IPS-18a (cell line): ENCODE results near the gene CYP27B1.

Source experiments
- H3K27ac ChIP-seq: one replicate; pipeline ENCODE4 v1.5.1; 2013; ENCODE audit warnings: low read length
- H3K27me3 ChIP-seq: one replicate; pipeline ENCODE4 v1.6.1; 2013; ENCODE audit warnings: mild to moderate bottlenecking, low read length; ENCODE audit not compliant: control insufficient read depth, insufficient read depth
- H3K36me3 ChIP-seq: one replicate; pipeline ENCODE4 v1.6.1; 2013; ENCODE audit warnings: low read depth, low read length; ENCODE audit not compliant: control insufficient read depth
- H3K4me1 ChIP-seq: one replicate; pipeline ENCODE4 v1.6.1; 2013; ENCODE audit warnings: low read depth, low read length; ENCODE audit not compliant: control insufficient read depth
- H3K4me3 ChIP-seq: one replicate; pipeline ENCODE4 v1.5.1; 2013; ENCODE audit warnings: low read length
- H3K9ac ChIP-seq: one replicate; pipeline ENCODE4 v1.6.1; 2013; ENCODE audit warnings: mild to moderate bottlenecking, low read length, moderate library complexity
- H3K9me3 ChIP-seq: one replicate; pipeline ENCODE4 v1.6.1; 2013; ENCODE audit warnings: low read depth, low read length; ENCODE audit not compliant: control insufficient read depth

The CYP27B1 gene

DNA sequence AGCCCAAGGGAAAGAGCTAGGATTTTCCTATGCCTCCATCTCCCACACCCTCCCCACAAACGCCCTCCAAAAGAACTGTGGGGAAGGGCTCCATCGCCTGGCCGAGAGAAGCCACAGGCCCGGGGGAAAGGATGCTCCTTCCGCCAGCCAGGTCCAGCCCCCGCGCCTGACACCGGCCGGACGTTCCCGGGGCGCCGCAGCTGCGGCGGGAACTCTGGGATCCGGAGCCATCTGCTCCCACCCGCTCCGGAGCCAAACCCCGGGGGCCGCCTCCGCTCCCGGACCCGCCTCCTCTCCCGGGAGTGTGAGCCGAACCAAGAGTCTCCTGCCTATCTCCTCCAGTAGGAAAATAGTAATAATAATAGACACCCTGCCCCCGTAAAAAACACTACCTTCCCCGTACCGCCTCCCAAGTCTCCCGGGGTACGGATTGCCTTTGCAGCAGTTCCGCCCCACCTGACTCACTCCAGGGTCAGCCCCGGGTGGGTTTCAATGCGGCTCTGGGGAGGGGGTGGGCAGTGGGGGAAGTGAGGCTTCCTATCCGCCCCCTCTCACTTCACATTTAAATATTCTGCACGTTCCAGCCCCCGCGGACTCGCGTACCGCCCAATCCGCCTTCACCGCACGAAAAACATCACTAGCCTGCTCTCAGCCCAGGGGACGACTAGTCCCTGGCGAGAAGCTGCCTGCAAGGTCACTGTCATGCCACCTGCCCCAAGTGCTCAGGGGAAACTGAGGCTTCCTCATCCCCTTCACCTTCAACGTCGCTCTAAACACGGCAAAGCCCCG is 30.7 kb downstream of the CYP27B1 start:
- no peaks in the 10 kb centered on the region for H3K36me3 ChIP-seq
- H3K27me3 ChIP-seq = peaks cover 100% of the 10 kb centered on the region
- peak overlapping the region; percentile 16 for H3K9ac ChIP-seq
- H3K27ac ChIP-seq = no peak overlapping the region
- H3K9me3 ChIP-seq = no peaks in the 10 kb centered on the region
- peak overlapping the region; percentile 54 for H3K4me3 ChIP-seq
- peaks cover 16% of the 10 kb centered on the region for H3K4me1 ChIP-seq

GRCh38 chr12:57735198-57735855 is 31.6 kb downstream of the CYP27B1 start:
- peak overlapping the region; percentile 54 for H3K4me3 ChIP-seq
- H3K9ac ChIP-seq = no peak overlapping the region
- H3K27ac ChIP-seq = no peak overlapping the region
- H3K9me3 ChIP-seq = no peaks in the 10 kb centered on the region
- H3K4me1 ChIP-seq = peaks cover 16% of the 10 kb centered on the region
- no peaks in the 10 kb centered on the region for H3K36me3 ChIP-seq
- H3K27me3 ChIP-seq = peaks cover 100% of the 10 kb centered on the region

DNA sequence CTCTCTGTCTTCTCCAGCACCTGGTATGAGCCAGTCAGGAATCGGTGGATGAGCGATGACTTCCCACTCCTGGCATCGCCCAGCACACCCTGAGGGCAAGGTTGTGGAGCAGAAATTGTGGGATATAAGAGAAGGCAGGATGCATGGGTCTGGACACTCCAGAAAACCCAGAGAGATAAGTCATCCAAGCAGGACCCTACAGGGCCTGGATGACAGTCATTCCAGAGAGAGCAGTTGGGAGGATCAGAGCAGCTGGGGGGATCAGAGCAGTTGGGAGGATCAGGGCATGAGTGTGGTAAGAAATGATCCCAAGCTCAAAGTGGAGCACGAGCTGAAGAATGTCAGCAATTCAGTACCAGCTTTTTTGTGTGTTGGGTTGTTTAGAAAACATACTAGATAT is 32.3 kb downstream of the CYP27B1 start:
- Histone ChIP-seq H3K27me3 (peaks cover 100% of the 10 kb centered on the region), H3K4me3 (no peak overlapping the region), H3K36me3 (no peaks in the 10 kb centered on the region), H3K27ac (no peak overlapping the region), H3K9me3 (no peaks in the 10 kb centered on the region), H3K4me1 (peaks cover 14% of the 10 kb centered on the region), H3K9ac (no peak overlapping the region)

- H3K27ac ChIP-seq = no peak overlapping the region
- peaks cover 100% of the 10 kb centered on the region for H3K27me3 ChIP-seq
- no peaks in the 10 kb centered on the region for H3K9me3 ChIP-seq
- peaks cover 8% of the 10 kb centered on the region for H3K4me1 ChIP-seq
- no peaks in the 10 kb centered on the region for H3K36me3 ChIP-seq
- no peak overlapping the region for H3K9ac ChIP-seq
- H3K4me3 ChIP-seq = no peak overlapping the region
Measured at GRCh38 chr12:57733928-57734327, 33.0 kb downstream of the CYP27B1 start.

DNA sequence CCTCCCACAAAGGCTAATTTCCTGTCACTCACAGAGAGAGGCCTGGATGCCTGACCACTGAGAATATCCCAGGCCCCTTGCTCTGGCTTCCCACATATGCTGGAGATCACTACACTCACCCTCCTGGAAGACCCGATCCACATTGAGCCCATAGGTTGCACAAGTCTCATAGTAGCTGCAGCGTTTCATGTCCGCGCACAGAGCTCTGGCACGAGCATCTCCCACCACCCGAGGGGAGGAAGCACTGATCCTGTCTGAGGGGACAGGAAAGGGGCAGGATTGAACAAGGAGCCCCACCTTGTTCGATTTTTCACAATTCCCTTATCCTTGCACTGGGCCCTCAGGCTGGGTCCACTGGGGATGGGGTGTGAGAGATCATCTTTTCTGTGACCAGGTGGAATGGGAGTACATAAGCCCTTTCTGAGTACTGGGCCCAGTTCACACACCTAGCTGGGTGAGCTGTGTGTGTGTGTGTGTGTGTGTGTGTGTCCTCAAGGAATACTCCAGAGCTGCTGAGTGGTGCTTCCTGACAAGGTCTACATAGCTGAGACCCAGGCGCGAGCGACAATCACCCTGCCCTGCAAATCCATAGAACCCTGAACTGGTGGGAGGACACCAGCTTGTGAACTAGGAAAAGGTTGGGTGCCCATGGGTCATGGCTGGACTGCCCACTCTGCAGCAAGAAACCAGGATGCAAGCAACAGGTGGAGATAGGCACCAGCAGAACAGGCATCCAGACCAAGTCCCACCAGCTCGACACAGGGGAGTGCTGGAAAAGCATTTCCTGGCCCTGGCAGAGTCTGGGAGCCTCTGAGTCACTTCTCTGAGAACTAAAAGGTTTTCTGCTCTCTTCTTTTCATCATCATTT is 33.9 kb downstream of the CYP27B1 start:
- peaks cover 8% of the 10 kb centered on the region for H3K4me1 ChIP-seq
- H3K9me3 ChIP-seq = no peaks in the 10 kb centered on the region
- no peaks in the 10 kb centered on the region for H3K36me3 ChIP-seq
- H3K27ac ChIP-seq = no peak overlapping the region
- no peak overlapping the region for H3K4me3 ChIP-seq
- H3K9ac ChIP-seq = no peak overlapping the region
- peaks cover 100% of the 10 kb centered on the region for H3K27me3 ChIP-seq

DNA sequence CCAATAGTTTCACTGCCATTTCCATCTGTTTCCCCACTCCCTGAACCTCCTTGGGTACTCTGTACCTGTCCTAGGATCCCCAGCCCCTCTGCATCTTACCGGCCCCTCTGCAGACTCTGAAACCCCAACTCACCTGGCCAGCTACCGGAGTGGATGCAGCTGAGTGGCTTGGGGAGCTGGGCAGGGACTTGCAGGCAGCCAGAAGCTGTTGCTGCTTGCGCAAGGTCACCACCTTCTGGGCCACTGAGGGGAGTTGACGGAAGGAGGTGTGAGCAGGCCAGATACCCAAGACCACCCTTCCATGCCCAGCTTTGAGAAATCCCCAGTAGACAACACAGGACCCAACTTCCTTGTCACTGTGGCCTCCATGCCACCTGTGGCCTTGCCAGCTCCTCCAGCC is 34.6 kb downstream of the CYP27B1 start:
- peaks cover 8% of the 10 kb centered on the region for H3K4me1 ChIP-seq
- H3K27ac ChIP-seq = no peak overlapping the region
- H3K9me3 ChIP-seq = no peaks in the 10 kb centered on the region
- H3K9ac ChIP-seq = no peak overlapping the region
- H3K4me3 ChIP-seq = no peak overlapping the region
- peaks cover 100% of the 10 kb centered on the region for H3K27me3 ChIP-seq
- H3K36me3 ChIP-seq = no peaks in the 10 kb centered on the region

- Histone ChIP-seq H3K27ac (no peak overlapping the region), H3K36me3 (no peaks in the 10 kb centered on the region), H3K27me3 (peaks cover 100% of the 10 kb centered on the region), H3K9ac (no peak overlapping the region), H3K9me3 (no peaks in the 10 kb centered on the region), H3K4me3 (no peak overlapping the region), H3K4me1 (peaks cover 8% of the 10 kb centered on the region)
Measured at GRCh38 chr12:57731411-57732080, 35.3 kb downstream of the CYP27B1 start.

DNA sequence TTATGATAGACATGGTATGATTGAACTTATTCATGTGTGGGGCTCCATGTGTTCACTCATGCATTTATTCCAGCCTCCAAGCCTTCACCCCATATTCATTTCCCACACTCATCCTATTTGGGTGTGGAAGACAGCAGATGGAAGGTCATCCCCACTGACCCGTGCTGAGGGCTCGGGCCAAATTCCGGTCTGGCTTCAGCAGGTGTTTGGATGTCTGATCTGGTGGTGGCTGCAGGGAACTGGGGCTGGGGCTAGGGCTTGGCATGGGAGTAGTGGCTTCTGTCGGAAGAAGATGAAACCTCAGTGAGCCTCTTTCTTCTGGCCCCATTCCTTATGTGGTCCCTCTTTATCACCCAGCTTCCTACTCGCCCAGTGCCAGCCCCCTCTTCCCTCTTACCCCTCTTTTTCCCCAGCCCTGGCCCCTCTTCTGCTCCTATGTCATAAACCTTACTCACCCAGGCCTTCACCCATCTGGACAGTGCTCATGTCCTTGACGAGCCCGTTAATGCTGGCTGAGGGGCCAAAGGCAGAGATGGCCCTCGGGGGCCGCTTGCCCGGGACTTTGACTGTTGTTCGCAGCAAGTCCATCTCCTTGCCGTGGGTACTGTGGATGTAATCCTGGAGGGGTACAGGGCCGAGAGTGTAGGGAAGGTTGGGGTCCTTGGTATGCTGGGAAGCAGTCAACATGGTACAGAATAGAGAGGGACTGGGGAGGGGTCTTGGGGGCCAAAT is 36.4 kb downstream of the CYP27B1 start:
- H3K27me3 ChIP-seq = peaks cover 99% of the 10 kb centered on the region
- H3K36me3 ChIP-seq = no peaks in the 10 kb centered on the region
- no peak overlapping the region for H3K27ac ChIP-seq
- H3K4me3 ChIP-seq = no peak overlapping the region
- H3K4me1 ChIP-seq = peaks cover 5% of the 10 kb centered on the region
- H3K9me3 ChIP-seq = no peaks in the 10 kb centered on the region
- no peak overlapping the region for H3K9ac ChIP-seq

- no peaks in the 10 kb centered on the region for H3K9me3 ChIP-seq
- no peaks in the 10 kb centered on the region for H3K36me3 ChIP-seq
- peaks cover 99% of the 10 kb centered on the region for H3K27me3 ChIP-seq
Measured at GRCh38 chr12:57729321-57729844, 37.5 kb downstream of the CYP27B1 start.

DNA sequence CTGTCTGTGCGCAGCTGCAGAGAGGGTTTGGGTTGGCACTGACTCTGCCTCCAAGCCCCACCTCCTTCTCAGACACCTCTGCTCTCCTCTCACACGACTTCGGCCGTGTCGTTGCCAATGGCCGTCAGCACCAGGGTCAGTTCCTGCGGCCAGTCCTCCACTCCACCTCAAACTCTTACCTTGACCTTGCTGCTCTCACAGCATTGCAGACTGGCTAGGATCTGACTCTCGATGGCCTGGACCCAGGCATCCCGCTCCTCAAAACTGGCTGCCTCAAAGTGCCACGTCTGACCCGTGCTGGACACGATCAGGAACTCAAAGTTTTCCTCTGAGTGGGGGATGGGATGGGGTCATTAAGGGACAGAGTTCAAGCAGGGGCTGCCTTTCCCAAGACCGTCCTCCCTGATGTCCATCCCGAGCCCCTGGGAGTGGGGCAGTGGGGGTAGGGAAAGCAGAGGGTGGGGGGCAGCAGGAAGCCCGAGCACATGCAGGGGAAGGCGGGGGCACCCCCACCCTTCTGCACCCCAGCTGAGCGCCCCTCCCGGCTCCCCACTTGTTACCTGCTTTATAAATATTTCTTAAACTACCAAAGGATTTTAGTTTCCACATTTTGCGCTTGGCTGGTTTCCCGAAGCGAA is 39.0 kb downstream of the CYP27B1 start:
- H3K27me3 ChIP-seq = peaks cover 98% of the 10 kb centered on the region
- H3K27ac ChIP-seq = no peak overlapping the region
- no peaks in the 10 kb centered on the region for H3K36me3 ChIP-seq
- H3K9ac ChIP-seq = no peak overlapping the region
- H3K9me3 ChIP-seq = no peaks in the 10 kb centered on the region
- no peak overlapping the region for H3K4me3 ChIP-seq
- no peaks in the 10 kb centered on the region for H3K4me1 ChIP-seq

More at GRCh38 chr12:57729321-57729844, 37.5 kb downstream of the CYP27B1 start:
- Histone ChIP-seq H3K27ac (no peak overlapping the region), H3K4me3 (no peak overlapping the region), H3K9ac (no peak overlapping the region), H3K4me1 (no peaks in the 10 kb centered on the region)
